DND-41 (cell line): ENCODE data around the gene TUBB2A.
"Not testable (repeated sequence)": the region's sequence is repeated elsewhere in the genome, so short reads cannot be mapped to it uniquely, and the experiment has no call there.

Experiments
- ATAC-seq: fragments of 200-7000 bp; cut with Tn5 transposase; 3 replicates; pipeline ENCODE4 v1.9.1; 2021; ENCODE audit warnings: low read depth; ENCODE audit not compliant: insufficient read depth
- DNase-seq: peaks from one replicate; pipeline ENCODE4 v3.0.0-alpha.2; 2020
- H2AFZ ChIP-seq: 2 replicates; pipeline ENCODE4 v1.6.0; 2012; ENCODE audit warnings: low read depth, low read length
- H3K27ac ChIP-seq: 2 replicates; pipeline ENCODE4 v1.5.1; 2012; ENCODE audit warnings: low read length, inconsistent platforms
- H3K27me3 ChIP-seq: fragments of 200-600 bp; sonication (generic); 2 replicates; pipeline ENCODE4 v1.6.0; 2012; ENCODE audit warnings: low read length, mild to moderate bottlenecking, inconsistent platforms; ENCODE audit not compliant: insufficient read depth, poor library complexity
- H3K36me3 ChIP-seq: 2 replicates; pipeline ENCODE4 v1.5.1; 2012; ENCODE audit warnings: low read length, inconsistent platforms; ENCODE audit not compliant: insufficient read depth
- H3K4me1 ChIP-seq: 2 replicates; pipeline ENCODE4 v1.5.1; 2012; ENCODE audit warnings: mild to moderate bottlenecking, low read length; ENCODE audit not compliant: insufficient read depth
- H3K4me2 ChIP-seq: 2 replicates; pipeline ENCODE4 v1.6.0; 2012; ENCODE audit warnings: mild to moderate bottlenecking, moderate library complexity, low read length, inconsistent platforms; ENCODE audit not compliant: insufficient read depth
- H3K4me3 ChIP-seq, 2 experiments: fragments of 200-600 bp in 1 of 2; shearing (Covaris generic) in 1 of 2; 2 replicates each; pipeline ENCODE4 v1.5.1; 2012 to 2016; ENCODE audit warnings: inconsistent platforms in 2 of 2, low read length in 2 of 2, mild to moderate bottlenecking in 2 of 2, low read depth in 1 of 2, moderate library complexity in 1 of 2
- H3K79me2 ChIP-seq: 2 replicates; pipeline ENCODE4 v1.6.0; 2012; ENCODE audit warnings: low read length, inconsistent platforms; ENCODE audit not compliant: insufficient read depth
- H3K9ac ChIP-seq: 2 replicates; pipeline ENCODE4 v1.6.0; 2012; ENCODE audit warnings: low read depth, mild to moderate bottlenecking, inconsistent platforms, low read length, moderate library complexity
- H3K9me3 ChIP-seq: 2 replicates; pipeline ENCODE4 v1.5.1; 2012; ENCODE audit warnings: low read length, moderate library complexity, mild to moderate bottlenecking, inconsistent platforms; ENCODE audit not compliant: insufficient read depth, severe bottlenecking
- H4K20me1 ChIP-seq: 2 replicates; pipeline ENCODE4 v1.6.0; 2012; ENCODE audit warnings: low read length; ENCODE audit not compliant: insufficient read depth
- EZH2 ChIP-seq: IDR thresholded peaks from 3 replicates; pipeline ENCODE4 v1.6.1; 2012; ENCODE audit warnings: borderline replicate concordance, low read depth, mild to moderate bottlenecking, moderate library complexity, low read length, inconsistent platforms; ENCODE audit not compliant: severe bottlenecking
- TF ChIP-seq, protein P1 (sequence below): IDR thresholded peaks from 2 replicates; pipeline ENCODE4 v1.5.1; 2012; ENCODE audit warnings: borderline replicate concordance, low read length, moderate library complexity, mild to moderate bottlenecking; ENCODE audit not compliant: poor library complexity, severe bottlenecking; ENCODE audit errors: extremely low read depth

The TUBB2A gene

DNA sequence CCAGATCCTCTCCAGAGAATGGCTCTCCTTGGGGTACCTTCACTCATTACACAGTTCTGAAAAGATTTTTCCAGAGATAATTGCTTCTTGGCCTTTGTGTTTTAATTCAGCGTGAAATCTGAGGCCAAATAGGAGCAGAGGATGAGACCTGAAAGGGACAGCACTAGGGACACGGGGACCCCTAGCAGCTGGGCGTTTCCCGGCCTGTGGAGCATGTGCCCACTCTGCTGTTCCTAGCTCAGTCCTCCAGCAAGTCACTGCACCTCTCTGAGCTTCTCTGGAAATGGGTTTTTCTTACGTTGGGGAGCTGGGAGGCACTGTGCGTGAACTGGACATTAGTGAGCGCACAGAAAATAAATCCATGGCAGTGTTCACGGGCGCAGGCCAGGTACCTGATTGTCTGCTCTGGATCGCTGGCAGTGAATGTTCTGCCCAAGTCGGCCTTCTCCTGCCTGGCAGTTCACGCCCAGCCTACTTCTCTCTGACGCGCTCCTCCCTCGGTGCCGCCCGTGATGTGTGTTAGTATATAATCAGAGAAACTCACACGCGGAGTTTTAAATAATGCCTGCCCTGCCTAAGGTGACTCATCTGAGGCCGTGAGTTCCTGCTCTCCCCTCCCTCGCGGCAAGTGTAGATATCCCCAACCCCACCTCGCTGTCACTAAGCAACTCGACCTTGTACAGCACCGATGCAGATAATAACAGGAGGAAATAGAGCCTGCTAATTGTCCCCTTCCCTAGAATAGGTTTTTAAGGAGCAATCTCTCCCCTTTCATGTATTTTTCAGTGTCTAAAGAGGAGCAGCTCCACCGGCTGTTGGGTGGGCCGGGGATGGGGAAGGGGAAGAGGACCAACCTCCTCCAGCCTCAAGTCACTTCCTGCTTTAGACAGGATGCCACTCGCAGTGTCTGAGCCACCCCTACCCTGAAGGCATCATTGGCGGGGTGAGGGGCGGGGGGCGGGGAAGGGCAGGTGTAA lies 2.7 kb upstream of the TUBB2A start:
- Histone ChIP-seq H3K27ac (no peak overlapping the region), H2AFZ (no peak overlapping the region), H3K79me2 (no peaks in the 10 kb centered on the region), H3K27me3 (peaks cover 63% of the 10 kb centered on the region), H3K4me3 (no peak overlapping the region), H3K4me2 (no peak overlapping the region), H3K9ac (no peak overlapping the region), H3K9me3 (no peaks in the 10 kb centered on the region), H4K20me1 (no peaks in the 10 kb centered on the region), H3K4me1 (peaks cover 38% of the 10 kb centered on the region), H3K36me3 (no peaks in the 10 kb centered on the region)
- TF ChIP-seq, protein P1, sequence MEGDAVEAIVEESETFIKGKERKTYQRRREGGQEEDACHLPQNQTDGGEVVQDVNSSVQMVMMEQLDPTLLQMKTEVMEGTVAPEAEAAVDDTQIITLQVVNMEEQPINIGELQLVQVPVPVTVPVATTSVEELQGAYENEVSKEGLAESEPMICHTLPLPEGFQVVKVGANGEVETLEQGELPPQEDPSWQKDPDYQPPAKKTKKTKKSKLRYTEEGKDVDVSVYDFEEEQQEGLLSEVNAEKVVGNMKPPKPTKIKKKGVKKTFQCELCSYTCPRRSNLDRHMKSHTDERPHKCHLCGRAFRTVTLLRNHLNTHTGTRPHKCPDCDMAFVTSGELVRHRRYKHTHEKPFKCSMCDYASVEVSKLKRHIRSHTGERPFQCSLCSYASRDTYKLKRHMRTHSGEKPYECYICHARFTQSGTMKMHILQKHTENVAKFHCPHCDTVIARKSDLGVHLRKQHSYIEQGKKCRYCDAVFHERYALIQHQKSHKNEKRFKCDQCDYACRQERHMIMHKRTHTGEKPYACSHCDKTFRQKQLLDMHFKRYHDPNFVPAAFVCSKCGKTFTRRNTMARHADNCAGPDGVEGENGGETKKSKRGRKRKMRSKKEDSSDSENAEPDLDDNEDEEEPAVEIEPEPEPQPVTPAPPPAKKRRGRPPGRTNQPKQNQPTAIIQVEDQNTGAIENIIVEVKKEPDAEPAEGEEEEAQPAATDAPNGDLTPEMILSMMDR: no peak
- no peak for TF ChIP-seq EZH2
- DNase-seq (peak; percentile 9), ATAC-seq (no peak)

DNA sequence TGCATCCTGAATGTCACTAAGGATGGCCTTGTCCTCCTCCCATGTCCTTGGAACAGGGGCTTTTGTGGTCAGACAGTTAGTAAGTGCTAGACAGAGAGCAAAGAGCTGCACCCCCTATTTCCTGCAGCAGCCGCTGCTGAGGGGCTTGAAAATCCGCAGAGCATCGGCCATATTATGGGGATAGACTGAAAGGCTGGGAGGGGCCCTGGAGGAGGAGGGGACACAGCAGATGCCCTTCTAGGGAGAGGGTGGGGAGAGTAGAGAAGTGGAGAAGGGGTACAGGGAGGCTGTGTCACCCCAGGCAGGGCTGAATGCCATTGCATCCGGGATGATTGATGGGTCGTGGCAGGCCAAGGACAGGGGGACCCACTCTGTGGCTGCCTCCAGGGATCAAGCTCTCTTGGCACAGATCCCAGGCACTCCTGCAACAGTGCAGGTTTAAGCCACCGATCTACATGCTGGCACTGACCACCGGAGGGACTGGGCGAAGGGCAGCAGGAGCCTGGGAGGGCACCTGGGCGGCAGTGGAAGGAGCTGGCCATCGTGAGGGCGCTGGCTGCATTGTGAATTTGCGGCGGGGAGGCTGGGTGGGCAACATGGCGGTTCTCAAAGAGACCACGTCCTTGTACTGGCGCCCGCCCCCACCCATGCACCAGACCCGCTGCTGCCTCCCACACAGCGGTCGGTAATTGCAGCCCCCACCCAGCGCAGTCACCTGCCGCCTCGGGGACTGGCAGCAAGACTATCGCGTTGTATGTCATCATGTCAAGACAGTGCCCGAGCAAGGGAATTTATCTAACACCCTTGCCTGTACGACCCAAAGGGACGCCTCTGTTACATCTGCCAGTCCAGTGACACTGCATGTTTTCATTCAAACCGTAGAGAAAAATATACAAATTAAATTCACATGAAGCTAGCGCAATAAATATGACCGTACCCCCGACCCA lies 887 bp downstream of the TUBB2A start:
- peaks cover 35% of the 10 kb centered on the region for H3K27me3 ChIP-seq
- H3K4me2 ChIP-seq: peak overlapping the region; percentile 96
- H3K36me3 ChIP-seq, H4K20me1 ChIP-seq, H3K9me3 ChIP-seq, H3K27ac ChIP-seq, H3K79me2 ChIP-seq: not testable (repeated sequence)
- H2AFZ ChIP-seq: peak overlapping the region; percentile 73; the same call in 1 of the 2 replicates
- H3K4me3 ChIP-seq: peak overlapping the region in 1 of 2 experiments; percentile 65; a peak in 2 of 4 replicates
- DNase-seq (peak; percentile 21), ATAC-seq (peak; percentile 7)
- peaks cover 25% of the 10 kb centered on the region for H3K4me1 ChIP-seq
- H3K9ac ChIP-seq: peak overlapping the region; percentile 63; the same call in 1 of the 2 replicates

DNA sequence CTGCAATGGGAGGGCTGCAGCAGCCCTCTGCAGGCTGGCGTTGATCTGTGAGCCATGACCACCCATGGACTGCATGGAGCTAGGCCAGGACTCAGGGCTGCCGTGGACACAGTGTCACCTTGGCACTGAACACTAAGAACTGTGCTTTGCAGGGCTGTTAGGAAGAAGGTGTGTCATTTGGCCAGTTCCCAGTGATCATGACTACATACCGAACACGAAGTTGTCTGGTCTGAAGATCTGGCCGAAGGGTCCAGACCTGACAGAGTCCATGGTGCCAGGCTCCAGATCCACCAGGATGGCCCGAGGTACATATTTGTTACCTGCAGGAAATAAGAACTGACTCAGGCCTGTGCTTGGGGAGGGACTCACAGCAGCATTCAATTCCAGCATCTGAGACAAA lies 1.9 kb downstream of the TUBB2A start:
- not testable (repeated sequence) for H3K79me2 ChIP-seq, H3K36me3 ChIP-seq, H3K27ac ChIP-seq, H3K4me3 ChIP-seq, H3K9ac ChIP-seq, H3K4me2 ChIP-seq, H2AFZ ChIP-seq, DNase-seq, H4K20me1 ChIP-seq, H3K9me3 ChIP-seq, ATAC-seq
- Histone ChIP-seq H3K27me3 (peaks cover 29% of the 10 kb centered on the region), H3K4me1 (peaks cover 24% of the 10 kb centered on the region)

DNA sequence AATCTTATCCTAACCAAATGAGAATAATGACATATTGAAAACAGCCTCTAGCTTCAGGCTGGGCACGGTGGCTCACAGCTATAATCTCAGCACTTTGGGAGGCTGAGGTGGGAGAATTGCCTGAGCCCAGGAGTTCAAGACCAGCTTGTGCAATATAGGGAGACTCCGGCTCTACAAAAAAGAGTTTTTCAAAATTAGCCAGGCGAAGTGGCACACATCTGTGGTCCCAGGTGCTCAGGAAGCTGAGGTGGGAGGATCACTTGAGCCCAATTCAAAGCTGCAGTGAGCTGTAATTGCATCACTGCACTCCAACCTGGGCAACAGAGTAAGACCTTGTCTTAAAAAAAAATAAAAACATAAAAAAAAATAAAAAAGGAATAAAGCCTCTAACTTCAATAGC lies 4.7 kb downstream of the TUBB2A start:
- H3K27me3 ChIP-seq: peaks cover 11% of the 10 kb centered on the region
- H3K36me3 ChIP-seq: peaks cover 7% of the 10 kb centered on the region; the same call in 1 of the 2 replicates
- H3K4me3 ChIP-seq: no peak overlapping the region
- no peak overlapping the region for H3K9ac ChIP-seq
- ATAC-seq (no peak), DNase-seq (no peak)
- no peaks in the 10 kb centered on the region for H3K79me2 ChIP-seq
- no peak for TF ChIP-seq EZH2
- TF ChIP-seq, protein P1: no peak
- no peak overlapping the region for H2AFZ ChIP-seq
- no peaks in the 10 kb centered on the region for H3K9me3 ChIP-seq
- H4K20me1 ChIP-seq: no peaks in the 10 kb centered on the region
- H3K27ac ChIP-seq: no peak overlapping the region
- peaks cover 12% of the 10 kb centered on the region for H3K4me1 ChIP-seq
- no peak overlapping the region for H3K4me2 ChIP-seq
